Astrocyte (in vitro differentiated cells and primary cell): ENCODE data around the gene CHD8. TPM values are rescaled to one million over a fixed set of nuclear protein-coding genes. Genes with fewer than 3 reads are reported as not detected.

Experiments used
- DNase-seq: peaks from one replicate; pipeline ENCODE4 v3.0.0-alpha.2; 2010; ENCODE audit warnings: low read depth
- FAIRE-seq: peaks from 2 replicates; lab custom pipeline; 2011; peaks lifted over from hg19 to GRCh38; lab: Jason Lieb, UNC
- H2AFZ ChIP-seq: 2 replicates; pipeline ENCODE4 v1.6.0; 2012; ENCODE audit warnings: low read depth, low read length, inconsistent platforms
- H3K27ac ChIP-seq: 2 replicates; pipeline ENCODE4 v1.5.1; 2011; ENCODE audit warnings: low read depth, low read length, inconsistent platforms
- H3K27me3 ChIP-seq: 2 replicates; pipeline ENCODE4 v1.6.0; 2011; ENCODE audit warnings: low read length, inconsistent platforms; ENCODE audit not compliant: insufficient read depth
- H3K36me3 ChIP-seq: 2 replicates; pipeline ENCODE4 v1.5.1; 2011; ENCODE audit warnings: low read length, inconsistent platforms; ENCODE audit not compliant: insufficient read depth
- H3K4me1 ChIP-seq: 2 replicates; pipeline ENCODE4 v1.5.1; 2011; ENCODE audit warnings: low read length, inconsistent platforms; ENCODE audit not compliant: insufficient read depth
- H3K4me2 ChIP-seq: 2 replicates; pipeline ENCODE4 v1.6.0; 2012; ENCODE audit warnings: low read length, inconsistent platforms
- H3K4me3 ChIP-seq: 2 replicates; pipeline ENCODE4 v1.5.1; 2011; ENCODE audit warnings: low read depth, mild to moderate bottlenecking, low read length, inconsistent platforms; ENCODE audit not compliant: insufficient read depth
- H3K79me2 ChIP-seq: 2 replicates; pipeline ENCODE4 v1.6.0; 2012; ENCODE audit warnings: mild to moderate bottlenecking, low read length, inconsistent platforms; ENCODE audit not compliant: insufficient read depth
- H3K9ac ChIP-seq: 2 replicates; pipeline ENCODE4 v1.6.0; 2012; ENCODE audit warnings: mild to moderate bottlenecking, low read length, inconsistent platforms
- H3K9me3 ChIP-seq: 2 replicates; pipeline ENCODE4 v1.5.1; 2012; ENCODE audit warnings: low read depth, mild to moderate bottlenecking, low read length, inconsistent platforms; ENCODE audit not compliant: insufficient read depth
- H4K20me1 ChIP-seq: 2 replicates; pipeline ENCODE4 v1.6.0; 2012; ENCODE audit warnings: low read length, inconsistent platforms; ENCODE audit not compliant: insufficient read depth
- H3K27ac Mint-ChIP-seq: one replicate; pipeline ENCODE4 v1.8.0; 2021; ENCODE audit warnings: mild to moderate bottlenecking, mixed read lengths; ENCODE audit not compliant: unreplicated experiment
- H3K27me3 Mint-ChIP-seq: one replicate; pipeline ENCODE4 v1.8.0; 2021; ENCODE audit warnings: low read depth, mixed read lengths; ENCODE audit not compliant: unreplicated experiment
- H3K36me3 Mint-ChIP-seq: one replicate; pipeline ENCODE4 v1.8.0; 2021; ENCODE audit warnings: low read depth, mixed read lengths; ENCODE audit not compliant: unreplicated experiment
- H3K4me1 Mint-ChIP-seq: one replicate; pipeline ENCODE4 v1.8.0; 2021; ENCODE audit warnings: low read depth, mixed read lengths; ENCODE audit not compliant: unreplicated experiment
- H3K4me3 Mint-ChIP-seq: one replicate; pipeline ENCODE4 v1.8.0; 2021; ENCODE audit warnings: mild to moderate bottlenecking, moderate library complexity, mixed read lengths; ENCODE audit not compliant: unreplicated experiment
- H3K9me3 Mint-ChIP-seq: one replicate; pipeline ENCODE4 v1.8.0; 2021; ENCODE audit warnings: mild to moderate bottlenecking, mixed read lengths; ENCODE audit not compliant: unreplicated experiment
- CTCF ChIP-seq: IDR thresholded peaks from 2 replicates; pipeline ENCODE4 v1.5.1; 2011; ENCODE audit warnings: low read depth, mild to moderate bottlenecking, inconsistent platforms, low read length, moderate library complexity; ENCODE audit not compliant: insufficient read depth
- EZH2 ChIP-seq: IDR thresholded peaks from 2 replicates; pipeline ENCODE4 v1.6.1; 2012; ENCODE audit warnings: mild to moderate bottlenecking, low read length, inconsistent platforms; ENCODE audit not compliant: insufficient read depth
- total RNA-seq: library from RNA; stranded (reverse); gene quantifications from 2 replicates; pipeline ENCODE4 v1.2.1, GENCODE V29; 2021

Gene CHD8
- total RNA-seq, 1 donor from 2014 or later: 111 TPM

GRCh38 chr14:21408147-21408546 is 47.8 kb downstream of the CHD8 start:
- peaks cover 5% of the 10 kb centered on the region for H3K4me1 ChIP-seq
- peaks cover 71% of the 10 kb centered on the region for H3K36me3 ChIP-seq
- no peak for TF ChIP-seq EZH2
- TF ChIP-seq CTCF: no peak
- no peaks in the 10 kb centered on the region for H3K27me3 Mint-ChIP-seq
- no peaks in the 10 kb centered on the region for H4K20me1 ChIP-seq
- H3K9ac ChIP-seq: no peak overlapping the region
- no peak overlapping the region for H3K27ac ChIP-seq
- no peak overlapping the region for H3K4me3 Mint-ChIP-seq
- no peak overlapping the region for H3K4me2 ChIP-seq
- DNase-seq (peak; percentile 61), FAIRE-seq (no peak)
- H3K27ac Mint-ChIP-seq: peak overlapping the region; percentile 77
- no peaks in the 10 kb centered on the region for H3K9me3 Mint-ChIP-seq
- H3K36me3 Mint-ChIP-seq: peaks cover 25% of the 10 kb centered on the region
- no peaks in the 10 kb centered on the region for H3K27me3 ChIP-seq
- no peaks in the 10 kb centered on the region for H3K79me2 ChIP-seq
- H2AFZ ChIP-seq: no peak overlapping the region
- peaks cover 14% of the 10 kb centered on the region for H3K4me1 Mint-ChIP-seq
- H3K4me3 ChIP-seq: no peak overlapping the region
- no peaks in the 10 kb centered on the region for H3K9me3 ChIP-seq

- Histone ChIP-seq H2AFZ (no peak overlapping the region), H3K36me3 (peaks cover 76% of the 10 kb centered on the region), H3K4me3 (no peak overlapping the region), H4K20me1 (no peaks in the 10 kb centered on the region), H3K79me2 (no peaks in the 10 kb centered on the region), H3K4me2 (no peak overlapping the region), H3K27ac (no peak overlapping the region), H3K9me3 (no peaks in the 10 kb centered on the region), H3K4me1 (peaks cover 5% of the 10 kb centered on the region), H3K9ac (no peak overlapping the region), H3K27me3 (no peaks in the 10 kb centered on the region)
- TF ChIP-seq CTCF (no peak), EZH2 (no peak)
- H3K4me3 Mint-ChIP-seq: no peak overlapping the region
- peaks cover 14% of the 10 kb centered on the region for H3K4me1 Mint-ChIP-seq
- no peak for FAIRE-seq
- no peak for DNase-seq
- no peaks in the 10 kb centered on the region for H3K9me3 Mint-ChIP-seq
- H3K27me3 Mint-ChIP-seq: no peaks in the 10 kb centered on the region
- peaks cover 24% of the 10 kb centered on the region for H3K36me3 Mint-ChIP-seq
- no peak overlapping the region for H3K27ac Mint-ChIP-seq
These were observed 49.7 kb downstream of the CHD8 start for GRCh38 chr14:21406213-21406612.

DNA sequence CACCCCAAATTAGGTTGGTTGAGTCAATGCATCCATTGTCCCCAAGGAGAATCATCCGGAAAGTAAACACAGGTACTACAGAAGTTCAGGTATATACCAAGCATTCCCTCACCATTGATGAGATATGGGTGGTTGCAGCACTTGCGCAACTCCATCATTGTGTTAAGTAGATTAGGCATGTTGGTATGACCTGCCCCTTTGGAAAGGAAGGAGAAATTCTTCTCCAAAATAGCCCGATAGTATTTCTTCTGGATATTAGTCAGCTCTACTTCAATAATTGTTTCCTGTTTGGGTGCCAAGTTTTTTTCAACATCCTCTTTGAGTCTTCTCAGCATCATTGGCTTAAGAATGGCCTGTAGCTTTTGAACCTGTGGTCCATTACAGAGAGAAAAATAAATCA is 50.8 kb downstream of the CHD8 start:
- no peak overlapping the region for H3K27ac ChIP-seq
- no peaks in the 10 kb centered on the region for H3K9me3 Mint-ChIP-seq
- H3K4me1 Mint-ChIP-seq: peaks cover 14% of the 10 kb centered on the region
- H3K4me3 Mint-ChIP-seq: no peak overlapping the region
- no peak for FAIRE-seq
- TF ChIP-seq CTCF: no peak
- TF ChIP-seq EZH2: no peak
- H2AFZ ChIP-seq: no peak overlapping the region
- H3K36me3 ChIP-seq: peaks cover 75% of the 10 kb centered on the region
- H3K4me3 ChIP-seq: no peak overlapping the region
- H3K79me2 ChIP-seq: no peaks in the 10 kb centered on the region
- H3K27me3 Mint-ChIP-seq: no peaks in the 10 kb centered on the region
- no peak overlapping the region for H3K9ac ChIP-seq
- H3K4me1 ChIP-seq: peaks cover 5% of the 10 kb centered on the region
- no peaks in the 10 kb centered on the region for H3K27me3 ChIP-seq
- no peak for DNase-seq
- H3K4me2 ChIP-seq: no peak overlapping the region
- H4K20me1 ChIP-seq: no peaks in the 10 kb centered on the region
- H3K36me3 Mint-ChIP-seq: peaks cover 29% of the 10 kb centered on the region
- no peak overlapping the region for H3K27ac Mint-ChIP-seq
- H3K9me3 ChIP-seq: no peaks in the 10 kb centered on the region
